ENCODE results near the gene SMC5.
"Not testable (repeated sequence)": the region's sequence is repeated elsewhere in the genome, so short reads cannot be mapped to it uniquely, and the experiment has no call there.

Gene SMC5

GRCh38 chr9:70258692-70259511, at the start of gene SMC5:
TSS of gene SMC5 (plus strand) at chr9:70258978. CDS start at chr9:70259079, 101 bp downstream.
- peak; percentile 68 for DNase-seq (ENCODE audit: low read depth)

GRCh38 chr9:70217029-70217428, 41.7 kb upstream of the SMC5 start:
- no peak for DNase-seq (ENCODE audit: low read depth)

- no peak for DNase-seq (ENCODE audit: low read depth)
These were observed 40.0 kb upstream of the SMC5 start for GRCh38 chr9:70218767-70219166.

GRCh38 chr9:70220216-70220615, 38.6 kb upstream of the SMC5 start:
- no peak for DNase-seq (ENCODE audit: low read depth)

- DNase-seq (ENCODE audit: low read depth), result no peak
These were observed 36.4 kb upstream of the SMC5 start for GRCh38 chr9:70222354-70222753.

- no peak for DNase-seq (ENCODE audit: low read depth)
These were observed 30.7 kb upstream of the SMC5 start for GRCh38 chr9:70228118-70228517.

- DNase-seq (ENCODE audit: low read depth), result no peak
These were observed 30.2 kb upstream of the SMC5 start for GRCh38 chr9:70228611-70229010.

- no peak for DNase-seq (ENCODE audit: low read depth)
These were observed 29.8 kb upstream of the SMC5 start for GRCh38 chr9:70229026-70229425.

- DNase-seq (ENCODE audit: low read depth), result no peak
These were observed 29.2 kb upstream of the SMC5 start for GRCh38 chr9:70229579-70229978.

GRCh38 chr9:70232476-70232875, 26.3 kb upstream of the SMC5 start:
- DNase-seq (ENCODE audit: low read depth), result no peak

GRCh38 chr9:70234208-70234607, 24.6 kb upstream of the SMC5 start:
- DNase-seq (ENCODE audit: low read depth), result not testable (repeated sequence)

GRCh38 chr9:70245952-70246351, 12.8 kb upstream of the SMC5 start:
- DNase-seq (ENCODE audit: low read depth), result not testable (repeated sequence)

GRCh38 chr9:70250221-70250620, 8.6 kb upstream of the SMC5 start:
- DNase-seq (ENCODE audit: low read depth), result no peak

GRCh38 chr9:70255486-70255885, 3.3 kb upstream of the SMC5 start:
- no peak for DNase-seq (ENCODE audit: low read depth)

GRCh38 chr9:70256123-70256551, 2.6 kb upstream of the SMC5 start:
- DNase-seq (ENCODE audit: low read depth), result no peak

- DNase-seq (ENCODE audit: low read depth), result no peak
These were observed 1.3 kb upstream of the SMC5 start for GRCh38 chr9:70257502-70257901.

GRCh38 chr9:70257991-70258691, 637 bp upstream of the SMC5 start:
- DNase-seq (ENCODE audit: low read depth), result no peak

- no peak for DNase-seq (ENCODE audit: low read depth)
These were observed 679 bp downstream of the SMC5 start for GRCh38 chr9:70259512-70259802.

GRCh38 chr9:70260007-70260443, 1.2 kb downstream of the SMC5 start:
- DNase-seq (ENCODE audit: low read depth), result no peak

- DNase-seq (ENCODE audit: low read depth), result no peak
These were observed 1.8 kb downstream of the SMC5 start for GRCh38 chr9:70260606-70261005.

- no peak for DNase-seq (ENCODE audit: low read depth)
These were observed 2.5 kb downstream of the SMC5 start for GRCh38 chr9:70261131-70261870.

- DNase-seq (ENCODE audit: low read depth), result no peak
These were observed 3.6 kb downstream of the SMC5 start for GRCh38 chr9:70262366-70262765.

- DNase-seq (ENCODE audit: low read depth), result no peak
These were observed 4.2 kb downstream of the SMC5 start for GRCh38 chr9:70262948-70263347.
